Cerebellar nuclear complex (tissue), 1 donor: Measurements from ENCODE around the gene FAM240A.
"Not testable (repeated sequence)": the region's sequence is repeated elsewhere in the genome, so short reads cannot be mapped to it uniquely, and the experiment has no call there.

Experiments
- DNase-seq, 2 experiments: peaks; one replicate each; lab custom pipeline; 2025; lab: John Stamatoyannopoulos, UW

FAM240A gene

GRCh38 chr3:46586738-46587246 is 25.5 kb upstream of the FAM240A start:
- no peak for DNase-seq

- not testable (repeated sequence) for DNase-seq
These were observed 25.1 kb upstream of the FAM240A start for GRCh38 chr3:46587268-46587667.

- no peak for DNase-seq
These were observed 19.0 kb upstream of the FAM240A start for GRCh38 chr3:46593274-46593862.

- DNase-seq = no peak
These were observed 18.3 kb upstream of the FAM240A start for GRCh38 chr3:46593979-46594378.

- no peak for DNase-seq
These were observed 17.6 kb upstream of the FAM240A start for GRCh38 chr3:46594723-46595122.

GRCh38 chr3:46595819-46596314 is 16.5 kb upstream of the FAM240A start:
- no peak for DNase-seq

- no peak for DNase-seq
These were observed 12.7 kb upstream of the FAM240A start for GRCh38 chr3:46599590-46599989.

- DNase-seq = no peak
These were observed 8.8 kb upstream of the FAM240A start for GRCh38 chr3:46603446-46604046.

GRCh38 chr3:46604127-46604526 is 8.2 kb upstream of the FAM240A start:
- no peak for DNase-seq

- DNase-seq = no peak
These were observed 4.7 kb upstream of the FAM240A start for GRCh38 chr3:46607603-46608028.

- DNase-seq = no peak
These were observed 3.1 kb upstream of the FAM240A start for GRCh38 chr3:46609212-46609721.

GRCh38 chr3:46609944-46610722 is 2.2 kb upstream of the FAM240A start:
- DNase-seq = no peak

- DNase-seq = no peak
These were observed 1.1 kb downstream of the FAM240A start for GRCh38 chr3:46613313-46614005.

- DNase-seq = no peak
These were observed 2.1 kb downstream of the FAM240A start for GRCh38 chr3:46614431-46614830.

- DNase-seq = no peak
These were observed 2.9 kb downstream of the FAM240A start for GRCh38 chr3:46615050-46615775.

GRCh38 chr3:46615976-46616375 is 3.7 kb downstream of the FAM240A start:
- no peak for DNase-seq

- DNase-seq = no peak
These were observed 5.6 kb downstream of the FAM240A start for GRCh38 chr3:46617941-46618340.

- DNase-seq = no peak
These were observed 7.8 kb downstream of the FAM240A start for GRCh38 chr3:46619845-46620778.

- DNase-seq = no peak
These were observed 12.2 kb downstream of the FAM240A start for GRCh38 chr3:46624533-46624932.

GRCh38 chr3:46624975-46625490 is 12.7 kb downstream of the FAM240A start:
- no peak for DNase-seq
